Measurements from ENCODE around the gene SDK1.

DNA sequence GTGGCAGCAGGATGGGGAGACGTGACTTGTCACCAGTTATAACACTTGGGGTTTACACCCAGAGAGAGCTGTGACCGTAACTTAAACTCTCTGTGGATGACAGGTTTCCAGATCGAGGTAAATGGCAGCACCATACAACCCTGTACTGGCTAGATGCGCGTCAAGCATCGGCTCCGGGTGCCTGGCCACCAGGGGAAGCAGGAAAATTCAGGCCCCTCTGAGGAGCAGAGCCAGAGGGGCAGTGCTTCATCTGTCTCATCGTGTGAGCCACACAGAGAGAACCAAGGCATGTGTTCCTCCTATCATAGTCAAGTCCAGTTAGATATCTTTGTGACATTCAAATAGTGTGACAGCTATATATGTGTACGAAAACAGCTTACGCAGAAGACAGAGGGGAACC is 728.9 kb downstream of the SDK1 start:
- no peak for TF ChIP-seq POLR2A (IDR thresholded peaks at IDR 0.05)
- TF ChIP-seq, protein P1, sequence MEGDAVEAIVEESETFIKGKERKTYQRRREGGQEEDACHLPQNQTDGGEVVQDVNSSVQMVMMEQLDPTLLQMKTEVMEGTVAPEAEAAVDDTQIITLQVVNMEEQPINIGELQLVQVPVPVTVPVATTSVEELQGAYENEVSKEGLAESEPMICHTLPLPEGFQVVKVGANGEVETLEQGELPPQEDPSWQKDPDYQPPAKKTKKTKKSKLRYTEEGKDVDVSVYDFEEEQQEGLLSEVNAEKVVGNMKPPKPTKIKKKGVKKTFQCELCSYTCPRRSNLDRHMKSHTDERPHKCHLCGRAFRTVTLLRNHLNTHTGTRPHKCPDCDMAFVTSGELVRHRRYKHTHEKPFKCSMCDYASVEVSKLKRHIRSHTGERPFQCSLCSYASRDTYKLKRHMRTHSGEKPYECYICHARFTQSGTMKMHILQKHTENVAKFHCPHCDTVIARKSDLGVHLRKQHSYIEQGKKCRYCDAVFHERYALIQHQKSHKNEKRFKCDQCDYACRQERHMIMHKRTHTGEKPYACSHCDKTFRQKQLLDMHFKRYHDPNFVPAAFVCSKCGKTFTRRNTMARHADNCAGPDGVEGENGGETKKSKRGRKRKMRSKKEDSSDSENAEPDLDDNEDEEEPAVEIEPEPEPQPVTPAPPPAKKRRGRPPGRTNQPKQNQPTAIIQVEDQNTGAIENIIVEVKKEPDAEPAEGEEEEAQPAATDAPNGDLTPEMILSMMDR (IDR thresholded peaks at IDR 0.05): no peak
- TF ChIP-seq POLR2AphosphoS5 (IDR thresholded peaks at IDR 0.05): no peak
